GM21515 (cell line): ENCODE data around the gene SAMD3.
"Not testable (repeated sequence)": the region's sequence is repeated elsewhere in the genome, so short reads cannot be mapped to it uniquely, and the experiment has no call there.

Experiments used
- ATAC-seq: cut with Tn5 transposase; IDR thresholded peaks from one replicate; pipeline ENCODE4 v1.9.1; 2021; ENCODE audit not compliant: unreplicated experiment

Gene SAMD3, protein sequence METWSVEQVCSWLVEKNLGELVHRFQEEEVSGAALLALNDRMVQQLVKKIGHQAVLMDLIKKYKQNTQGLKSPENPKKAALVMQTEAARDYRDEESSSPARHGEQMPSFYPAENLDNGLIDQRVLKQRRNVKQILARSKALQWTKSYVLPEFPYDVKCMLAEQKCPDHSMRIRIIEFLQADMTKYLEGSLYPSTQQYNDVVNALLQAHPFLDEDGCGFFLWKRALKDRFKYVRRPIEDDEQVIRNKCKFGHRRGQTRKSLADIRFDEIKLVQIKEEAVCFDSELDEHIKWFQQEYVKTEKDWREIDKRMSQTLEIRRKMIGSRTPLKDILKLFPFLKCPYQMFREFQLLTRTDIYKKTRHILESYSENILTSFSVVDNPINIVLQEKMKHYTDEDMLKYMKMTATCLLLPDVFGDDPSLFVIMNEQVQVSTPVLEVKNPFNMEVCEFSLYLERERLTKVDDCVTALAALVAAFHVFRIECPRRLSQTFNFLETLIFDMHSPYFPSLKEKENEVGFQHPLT

DNA sequence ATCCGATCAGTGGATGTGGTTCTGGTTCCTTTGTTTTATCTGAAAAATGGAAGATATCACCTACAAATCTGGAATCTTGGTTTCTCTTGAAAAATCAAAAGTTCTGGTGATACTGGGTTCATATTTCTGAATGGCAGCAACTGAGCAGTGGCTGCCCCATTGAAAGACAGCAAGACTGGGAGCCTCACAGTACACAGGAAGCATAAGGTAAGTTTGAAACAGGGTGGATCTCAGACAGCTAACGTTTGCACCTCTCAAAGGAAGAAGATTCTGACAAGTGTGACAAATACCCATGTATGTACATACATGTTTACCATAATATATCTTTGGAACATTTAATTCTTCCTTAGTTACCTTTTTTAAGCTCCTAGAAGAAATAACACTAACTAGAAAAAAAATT, at the start of gene SAMD3:
TSS of gene SAMD3 (minus strand) at position 177 of the 400 bp plus-strand sequence. CDS start 7,678 bp downstream, outside the sequence.
- ATAC-seq = no peak

DNA sequence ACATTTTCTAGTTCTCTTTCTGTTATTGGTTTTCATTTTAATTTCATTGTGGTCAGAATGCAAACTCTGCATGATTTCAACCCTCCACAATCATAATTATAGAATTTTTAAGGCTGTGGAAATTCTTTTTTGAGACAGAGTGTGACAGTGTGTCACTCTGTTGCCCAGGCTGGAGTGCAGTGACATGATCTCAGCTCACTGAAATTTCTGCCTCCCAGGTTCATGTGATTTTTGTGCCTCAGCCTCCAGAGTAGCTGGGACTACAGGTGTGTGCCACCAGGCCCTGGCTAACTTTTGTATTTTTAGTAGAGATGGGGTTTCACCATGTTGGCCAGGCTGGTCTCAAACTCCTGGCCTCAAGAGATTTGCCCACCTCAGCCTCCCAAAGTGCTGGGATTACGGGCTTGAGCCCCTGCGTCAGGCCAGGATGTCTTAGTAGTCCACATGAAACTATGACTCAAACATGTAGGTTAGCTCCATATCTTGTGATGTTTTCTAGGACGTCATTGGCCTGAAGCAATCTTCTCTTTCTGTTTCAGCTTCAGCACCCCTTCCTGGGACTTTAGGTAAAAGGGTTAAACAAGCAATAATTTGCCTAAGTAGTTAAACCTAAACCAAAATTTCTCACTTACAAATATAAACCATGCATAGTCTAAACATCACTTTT, 47.4 kb upstream of the SAMD3 start:
- ATAC-seq = peak; percentile 98

DNA sequence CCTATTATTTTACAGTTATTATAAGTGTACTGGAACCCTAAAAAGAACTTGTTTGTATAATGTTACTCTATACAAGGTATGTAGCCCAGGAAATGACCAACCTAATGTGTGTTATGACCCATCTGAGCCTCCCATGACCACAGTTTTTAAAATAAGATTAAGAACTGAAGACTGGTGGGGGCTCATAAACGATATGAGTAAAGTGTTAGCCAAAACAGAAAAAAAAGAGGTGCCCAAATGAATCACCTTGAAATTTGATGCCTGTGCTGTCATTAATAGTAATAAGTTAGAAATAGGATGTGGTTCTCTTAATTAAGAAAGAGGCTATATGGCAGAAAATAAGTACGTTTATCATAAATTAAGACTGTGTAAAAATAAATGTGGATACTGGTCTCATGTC, 42.8 kb upstream of the SAMD3 start:
- not testable (repeated sequence) for ATAC-seq

DNA sequence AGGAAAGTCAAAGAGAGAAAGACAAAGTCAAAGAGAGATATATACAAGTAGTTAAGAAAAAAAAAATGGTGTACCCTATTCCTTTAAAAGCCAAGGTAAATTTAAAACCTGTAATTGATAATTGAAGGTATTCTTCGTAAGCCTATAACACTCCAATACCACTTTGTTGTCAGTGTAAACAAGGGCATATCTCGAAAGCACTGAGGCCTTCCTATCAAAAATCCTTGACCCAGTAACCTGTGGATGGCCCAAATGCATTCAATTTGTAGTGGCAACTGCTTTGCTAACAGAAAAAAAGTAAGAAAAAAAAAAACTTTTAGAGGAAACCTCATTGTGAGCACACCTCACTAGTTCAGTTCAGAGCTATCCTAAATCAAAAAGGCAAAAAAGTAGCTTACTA, 39.3 kb upstream of the SAMD3 start:
- ATAC-seq = no peak

DNA sequence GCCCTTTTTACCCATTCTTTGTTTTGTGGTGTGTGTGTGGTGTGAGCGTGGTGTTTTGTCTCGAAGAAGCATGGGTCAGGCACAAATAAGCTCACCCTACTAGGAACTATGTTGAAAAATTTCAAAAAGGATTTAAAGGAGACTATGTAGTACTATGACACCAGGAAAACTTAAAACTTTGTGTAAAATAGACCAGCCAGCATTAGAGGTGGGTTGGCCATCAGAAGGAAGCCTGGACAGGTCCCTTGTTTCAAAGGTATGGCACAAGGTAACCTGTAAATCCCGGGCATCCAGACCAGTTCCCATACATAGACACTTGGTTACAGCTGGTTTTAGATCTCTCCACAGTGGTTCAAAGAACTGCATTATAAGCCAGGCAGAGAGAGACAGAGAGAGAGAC, 38.8 kb upstream of the SAMD3 start:
- ATAC-seq = not testable (repeated sequence)

DNA sequence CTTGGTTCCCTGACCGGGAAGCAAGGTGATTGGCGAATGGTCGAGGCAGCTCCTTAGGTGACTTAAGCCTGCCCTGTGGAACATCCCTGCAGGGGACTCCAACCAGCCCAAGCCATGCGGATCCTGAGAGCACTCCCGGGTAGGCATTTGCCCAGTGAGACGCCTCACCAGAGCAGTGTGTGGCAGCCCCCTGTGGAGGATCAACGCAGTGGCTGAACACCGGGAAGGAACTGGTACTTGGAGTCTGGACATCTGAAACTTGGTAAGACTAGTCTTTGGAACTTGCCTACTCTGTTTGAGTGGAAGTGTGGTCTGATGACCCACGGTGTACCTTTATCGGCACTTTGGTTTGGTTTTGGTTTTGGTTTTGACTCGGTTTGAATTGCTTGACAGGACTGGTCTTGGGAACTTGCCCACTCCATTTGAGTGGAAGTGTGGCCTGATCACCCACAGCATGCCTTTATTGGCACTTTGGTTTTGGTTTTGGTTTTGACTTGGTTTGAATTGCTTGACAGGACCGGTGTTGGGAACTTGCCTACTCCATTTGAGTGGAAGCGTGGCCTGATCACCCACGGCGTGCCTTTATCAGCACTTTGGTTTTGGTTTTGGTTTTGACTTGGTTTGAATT, 38.0 kb upstream of the SAMD3 start:
- peak; percentile 28 for ATAC-seq

DNA sequence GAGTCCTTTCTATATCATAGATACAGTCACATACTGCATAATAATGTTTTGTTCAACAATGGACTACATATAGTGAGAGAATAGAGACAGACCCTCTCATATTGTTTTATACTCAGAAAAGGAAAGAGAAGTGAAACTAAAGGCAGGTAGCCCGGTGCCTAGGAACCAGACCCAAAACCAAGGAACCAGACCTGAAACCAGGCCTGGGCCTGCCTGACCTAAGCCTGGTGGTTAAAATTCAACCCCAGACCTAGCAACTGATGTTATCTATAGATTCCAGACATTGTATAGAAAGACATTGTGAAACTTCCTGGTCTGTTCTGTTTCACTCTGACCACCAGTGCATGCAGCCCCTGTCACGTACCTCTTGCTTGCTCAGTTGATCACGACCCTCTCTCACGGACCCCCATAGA, 37.3 kb upstream of the SAMD3 start:
- ATAC-seq = peak; percentile 61

DNA sequence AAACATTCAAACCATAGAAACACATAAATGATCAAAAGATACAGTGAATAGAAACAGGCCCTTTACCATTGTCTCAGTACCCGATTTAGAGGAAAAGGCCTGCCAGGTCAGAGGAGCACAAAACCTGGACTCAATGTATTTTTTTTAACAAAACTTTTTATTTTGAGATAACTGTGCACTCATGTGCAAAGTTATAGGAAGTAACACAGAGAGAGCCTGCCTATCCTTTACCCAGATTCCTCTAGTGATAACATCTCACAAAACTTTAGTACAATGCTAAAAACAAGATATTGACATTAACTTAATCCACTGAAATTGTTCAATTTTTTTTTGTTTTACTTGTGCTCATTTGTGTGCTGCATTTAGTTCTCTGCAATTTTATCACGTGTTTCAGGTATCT, 36.8 kb upstream of the SAMD3 start:
- peak; percentile 34 for ATAC-seq

DNA sequence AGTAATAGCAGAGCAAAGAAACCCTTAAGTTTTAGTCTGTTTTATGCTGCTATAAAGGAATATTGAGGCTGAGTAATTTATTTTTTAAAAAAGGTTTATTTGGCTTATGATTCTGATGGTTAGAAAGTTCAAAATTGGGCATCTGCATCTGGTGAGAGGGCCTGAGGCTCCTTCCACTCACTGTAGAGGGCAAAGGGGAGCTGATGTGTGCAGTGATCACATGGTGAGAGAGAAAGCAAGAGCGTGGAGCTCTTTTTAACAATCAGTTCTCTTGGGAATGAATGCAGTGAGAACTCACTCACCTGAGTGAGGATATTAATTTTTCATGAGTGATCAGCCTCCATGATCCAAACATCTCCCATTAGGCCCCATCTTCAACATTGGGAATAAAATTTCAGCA, 36.4 kb upstream of the SAMD3 start:
- ATAC-seq = peak; percentile 38

DNA sequence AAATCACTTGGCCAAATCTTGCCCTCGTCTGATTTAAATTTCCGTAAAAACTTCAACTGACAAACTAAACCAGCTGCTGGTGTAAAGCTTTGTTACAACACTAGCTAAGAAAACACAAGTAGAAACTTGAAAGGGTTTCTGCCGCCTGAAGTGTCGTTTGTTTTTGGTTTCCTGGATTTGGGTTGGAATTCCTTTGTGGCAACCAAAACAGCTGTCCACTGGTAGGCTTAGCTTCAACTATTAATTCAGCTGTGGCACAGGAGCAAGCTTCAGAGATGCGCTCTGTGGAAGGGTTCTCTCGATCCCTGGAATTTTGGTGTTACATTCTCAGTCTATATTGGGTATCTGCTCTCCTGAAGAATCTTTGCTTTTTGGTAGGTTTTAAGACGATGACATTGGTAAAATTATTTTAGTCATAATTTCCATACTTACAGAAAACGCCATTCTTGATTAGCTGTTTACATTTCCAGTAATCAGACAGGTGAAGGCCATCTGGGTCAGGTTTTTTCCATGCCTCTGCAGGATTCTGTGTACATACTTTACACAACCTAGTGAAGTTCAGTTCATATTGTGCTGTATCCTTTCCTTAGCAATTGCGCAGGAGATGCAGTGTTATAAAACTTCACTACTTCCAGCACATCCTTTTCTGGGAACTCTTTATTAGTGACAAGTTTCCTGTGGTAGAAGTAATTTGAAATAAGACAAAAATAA, 29.9 kb upstream of the SAMD3 start:
- ATAC-seq = no peak

DNA sequence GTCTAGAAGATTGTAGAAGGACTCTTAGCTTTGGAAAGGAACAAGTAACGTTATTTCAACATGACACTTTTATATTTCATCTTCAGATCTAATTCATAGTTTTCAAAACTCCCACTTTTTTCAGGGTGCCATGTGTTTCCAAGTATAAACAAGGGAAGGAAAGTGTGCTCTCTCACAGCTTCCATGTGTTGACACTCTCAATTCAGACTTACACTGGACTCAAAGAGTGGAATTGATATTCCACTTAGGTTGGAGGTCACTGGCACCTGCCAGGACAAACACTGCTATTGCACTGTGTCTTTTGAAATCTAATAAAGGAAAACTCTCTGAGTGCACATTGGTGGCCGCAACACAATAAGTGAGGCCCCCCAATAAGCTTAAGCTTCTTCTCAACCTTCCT, 22.5 kb upstream of the SAMD3 start:
- no peak for ATAC-seq

DNA sequence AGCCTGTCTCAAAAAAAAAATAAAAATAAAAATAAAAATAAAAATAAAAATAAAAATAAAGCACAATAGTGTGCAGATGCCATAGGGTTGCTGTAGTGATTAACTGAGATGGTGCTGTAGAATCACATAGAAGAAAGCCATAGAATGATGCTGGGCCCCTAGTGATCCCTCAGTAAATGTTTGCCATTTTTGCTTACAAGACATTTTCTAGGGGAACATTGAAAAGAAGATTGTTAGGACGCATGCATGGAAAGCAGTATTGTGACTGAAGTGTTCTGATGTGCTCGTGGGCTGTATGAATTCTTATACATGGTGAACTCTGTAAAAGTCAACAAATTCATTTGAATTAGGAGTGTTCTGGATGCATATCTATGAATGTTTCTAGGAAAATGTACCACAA, 22.0 kb upstream of the SAMD3 start:
- ATAC-seq = no peak

DNA sequence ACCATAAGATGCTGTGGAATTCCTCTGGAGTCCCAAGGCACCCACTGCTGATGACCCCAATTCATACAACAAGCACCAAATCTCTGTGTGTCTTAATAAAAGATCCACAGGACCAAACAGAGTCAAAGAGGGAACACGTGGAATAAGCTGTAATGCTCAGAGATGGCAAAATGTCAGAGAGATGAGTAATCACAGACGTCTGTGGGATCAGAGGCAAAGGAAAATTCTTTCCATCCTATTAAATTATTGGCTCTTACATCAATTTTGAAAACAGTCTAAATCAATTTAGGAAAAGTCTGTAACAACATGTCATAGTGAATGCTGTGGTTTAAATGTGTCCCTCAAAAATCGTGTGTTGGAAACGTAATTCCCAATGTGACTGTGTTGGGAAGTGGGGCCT, 17.5 kb upstream of the SAMD3 start:
- ATAC-seq = no peak

DNA sequence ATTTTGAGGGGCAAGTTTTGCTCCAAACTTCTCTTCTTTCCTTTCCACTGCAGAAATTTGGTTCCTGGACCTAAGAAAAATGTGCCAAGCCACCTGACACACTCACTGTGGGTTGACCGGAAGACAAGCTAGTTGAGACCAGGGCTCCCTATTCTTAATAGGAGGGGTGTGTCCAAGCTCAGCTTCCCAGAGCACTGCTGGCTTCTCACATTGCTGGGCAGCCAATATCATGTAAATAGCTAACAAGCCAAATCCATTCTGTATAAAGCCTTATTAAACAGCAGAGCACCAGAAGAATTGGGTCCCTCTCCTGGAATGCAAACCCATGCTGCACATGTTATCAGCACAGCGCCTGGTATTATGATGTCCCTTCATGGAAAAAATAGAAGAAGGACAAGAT, 17.0 kb upstream of the SAMD3 start:
- ATAC-seq = no peak

DNA sequence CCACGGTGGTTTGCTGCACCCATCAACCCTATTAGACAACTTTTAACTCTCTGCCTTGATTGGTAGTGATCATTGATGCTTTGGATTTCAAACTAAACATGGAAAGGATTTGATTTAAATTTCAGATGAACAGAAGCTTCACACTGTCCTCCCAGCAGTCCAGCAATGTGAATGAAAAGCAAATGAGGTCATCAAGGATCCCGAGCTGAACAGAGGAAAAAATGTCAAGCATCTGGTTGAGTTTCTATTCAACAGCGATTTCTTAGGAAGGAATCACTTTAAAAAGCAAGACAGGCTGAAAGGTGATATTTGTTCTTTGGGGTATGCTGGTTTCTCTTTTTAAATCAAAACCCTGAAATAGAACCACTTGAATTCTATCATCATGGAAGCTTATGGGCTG, 10.6 kb upstream of the SAMD3 start:
- ATAC-seq = no peak

DNA sequence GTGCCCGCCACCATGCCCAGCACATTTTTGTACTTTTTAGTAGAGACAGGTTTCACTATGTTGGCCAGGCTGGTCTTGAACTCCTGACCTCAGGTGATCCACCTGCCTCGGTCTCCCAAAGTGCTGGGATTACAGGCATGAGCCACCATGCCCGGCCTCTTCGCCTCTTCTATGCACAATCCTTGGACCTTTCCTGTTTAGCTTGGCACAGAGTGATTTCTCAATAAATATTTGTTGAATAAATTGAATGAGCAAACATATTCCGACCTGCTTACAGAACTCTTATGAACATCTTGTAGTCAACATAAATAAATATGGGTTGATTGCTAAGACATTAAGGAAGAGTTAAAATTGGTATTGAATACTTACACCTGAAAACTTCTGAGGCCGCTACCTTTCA, 7.8 kb upstream of the SAMD3 start:
- not testable (repeated sequence) for ATAC-seq

DNA sequence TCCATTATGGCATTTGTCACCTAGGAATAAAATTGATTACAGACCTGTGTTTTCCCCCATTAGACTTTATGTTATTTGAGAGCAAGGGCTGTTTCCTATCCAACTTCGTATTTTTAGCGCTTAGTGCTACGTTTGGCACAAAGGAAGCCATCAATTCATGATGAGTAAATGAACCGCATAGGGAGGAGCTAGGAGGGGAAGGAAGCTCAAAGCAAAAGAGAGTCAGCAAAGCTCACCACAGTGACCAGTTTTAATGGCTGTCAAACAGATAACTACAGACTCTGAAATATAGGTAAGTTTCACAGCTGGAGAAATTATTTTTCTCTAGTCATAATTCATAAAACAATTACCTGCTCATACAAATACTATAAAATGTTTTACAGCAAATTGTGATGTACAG, 6.9 kb upstream of the SAMD3 start:
- ATAC-seq = no peak

DNA sequence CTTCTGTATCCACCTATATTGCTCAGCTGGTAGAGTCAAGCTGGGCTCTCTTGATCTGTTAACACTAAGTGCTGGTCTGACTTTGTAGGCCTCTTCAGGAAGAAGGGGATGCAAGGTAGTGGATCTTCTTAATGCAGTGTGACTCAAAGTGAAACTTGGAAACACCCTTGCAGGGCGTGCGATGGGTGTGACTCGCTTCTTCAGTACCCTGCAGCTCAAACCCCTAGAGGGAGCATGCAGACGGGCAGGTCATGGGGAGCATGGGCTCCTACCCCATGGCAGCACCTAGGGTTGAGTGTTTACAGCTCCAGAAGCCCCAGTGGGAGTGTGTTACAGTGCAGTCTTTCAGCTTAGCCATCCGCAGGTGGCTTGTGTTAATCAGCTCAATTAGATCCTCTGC, 757 bp upstream of the SAMD3 start:
- peak; percentile 99 for ATAC-seq

DNA sequence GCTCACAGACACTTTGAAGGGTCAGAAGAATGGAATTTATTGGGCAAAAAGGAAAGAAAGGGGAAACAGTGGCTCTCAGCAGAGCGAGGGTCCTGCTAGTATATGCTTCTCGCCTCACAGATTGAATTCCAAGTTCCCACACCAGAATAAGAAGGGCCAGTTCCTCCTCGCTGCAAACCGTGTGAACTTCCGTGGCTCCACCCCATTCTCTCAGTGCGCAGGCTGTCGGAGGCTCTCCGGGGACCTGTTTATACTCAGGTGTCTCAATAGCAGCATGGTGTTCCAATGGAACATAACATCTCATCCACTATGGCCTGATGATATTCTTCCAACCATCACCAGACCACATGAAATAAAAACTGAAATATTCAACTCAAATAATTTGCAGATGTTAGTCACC, 4.6 kb downstream of the SAMD3 start:
- ATAC-seq = no peak

DNA sequence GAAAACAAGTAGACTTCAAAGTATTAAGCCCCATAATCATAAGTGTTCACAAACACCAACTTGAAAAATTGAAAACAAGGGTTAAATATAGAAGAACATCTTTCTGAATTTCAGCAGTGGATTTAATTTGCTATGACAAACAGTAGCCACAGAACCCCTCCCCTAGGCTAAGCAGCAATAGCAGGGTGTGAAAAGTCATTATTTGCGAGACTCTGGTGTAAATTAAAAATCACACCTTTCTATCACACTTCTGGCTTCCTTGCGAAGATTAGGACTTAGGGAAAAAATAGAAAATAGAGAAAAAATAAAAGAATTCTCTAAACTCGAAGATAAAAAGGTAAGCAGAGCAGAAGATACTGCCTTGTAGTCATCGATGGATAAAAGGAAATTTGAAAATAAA, 6.1 kb downstream of the SAMD3 start:
- ATAC-seq = no peak

DNA sequence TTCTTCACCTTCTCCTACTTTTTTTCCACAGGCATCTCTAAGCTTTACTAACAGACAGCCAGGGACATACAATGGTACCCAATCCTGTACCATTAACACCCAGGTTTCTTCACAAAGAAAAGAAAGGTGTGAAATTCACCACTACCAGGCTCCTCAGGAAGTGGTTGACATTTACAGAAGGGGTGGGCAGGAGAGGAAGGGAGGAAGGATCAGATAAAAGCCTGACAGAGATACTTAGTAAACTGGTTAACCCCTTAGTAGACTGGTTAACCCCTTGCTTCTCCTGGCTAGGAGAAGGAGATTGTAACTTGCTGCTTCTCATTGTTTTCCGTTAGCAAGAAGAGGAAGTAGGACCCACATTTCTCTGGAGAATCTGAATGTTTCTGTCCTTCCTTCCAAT, 7.2 kb downstream of the SAMD3 start:
- no peak for ATAC-seq
